GM18526 (cell line): ENCODE measurements around the gene GPR119.

Experiments
- POLR2A ChIP-seq: IDR thresholded peaks from 3 replicates; pipeline ENCODE4 v1.6.1; 2011; ENCODE audit not compliant: insufficient read length; ENCODE audit errors: extremely low read depth

GPR119 gene

GRCh38 chrX:130343411-130343810 is 42.1 kb downstream of the GPR119 start:
- no peak for TF ChIP-seq POLR2A

DNA sequence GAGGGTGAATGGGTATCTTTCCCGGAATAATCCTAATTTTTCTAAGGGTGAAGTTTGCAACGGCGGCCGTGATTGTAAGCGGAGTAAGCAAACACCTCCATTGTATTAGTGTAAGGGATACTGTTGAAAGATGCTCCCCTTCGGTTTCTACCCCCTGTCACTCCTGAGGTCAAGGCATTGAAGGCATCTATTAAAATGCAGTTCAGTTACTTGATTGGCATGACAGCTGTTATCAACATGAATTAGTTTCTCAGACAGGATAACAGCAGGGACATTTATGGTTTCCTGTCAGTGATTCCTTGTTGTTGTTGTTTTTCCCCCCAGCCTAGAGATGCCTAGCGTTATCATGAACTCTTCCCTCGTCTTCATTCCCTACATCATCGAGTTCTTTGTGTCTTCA is 45.2 kb downstream of the GPR119 start:
- TF ChIP-seq POLR2A: no peak

GRCh38 chrX:130339408-130340222 is 45.9 kb downstream of the GPR119 start, which contains the start of gene SLC25A14:
Gene SLC25A14, plus strand, starts transcription at chrX:130339919. Its CDS starts 360 bp downstream, at chrX:130340279.
- TF ChIP-seq POLR2A: peak; percentile 75

- TF ChIP-seq POLR2A: no peak
Observed at GRCh38 chrX:130336531-130336930, 48.9 kb downstream of the GPR119 start.
